PC-9 (cell line): ENCODE results near the gene CHRM1. TPM values are rescaled to one million over a fixed set of nuclear protein-coding genes. Genes with fewer than 3 reads are reported as not detected.
A peak's percentile ranks its signal among the peaks of the same experiment; 100 is the strongest.

ENCODE experiments used
- Bru-seq: library from RNA; stranded (reverse); fragments of 400-500 nt; gene quantifications from one replicate; lab custom pipeline; 2021; lab: Mats Ljungman, UMichigan
- BruChase-seq, 2 experiments: library from RNA; stranded (reverse); fragments of 400-500 nt; gene quantifications; one replicate each; lab custom pipeline; 2021; lab: Mats Ljungman, UMichigan
- BruUV-seq: library from RNA; stranded (reverse); fragments of 400-500 nt; replicated peaks from 2 replicates; lab custom pipeline; 2021; lab: Mats Ljungman, UMichigan
- CTCF ChIA-PET: fragments of 300-600 bp; sonication (Branson Sonifier 250); formaldehyde crosslinking; loops from one replicate; lab custom pipeline; 2022; ENCODE audit warnings: antibody characterized with exemption; lab: Charles Lee
- POLR2A ChIA-PET: fragments of 300-600 bp; sonication (Branson Sonifier 250); formaldehyde crosslinking; loops from one replicate; lab custom pipeline; 2022; ENCODE audit warnings: antibody characterized with exemption; ENCODE audit not compliant: unreplicated experiment; lab: Charles Lee
- DNase-seq, 2 experiments: peaks; one replicate each; pipeline versions ENCODE4 v3.0.0 to v3.0.0-alpha.2; 2015 to 2022; ENCODE audit warnings: mixed read lengths in 1 of 2
- H2AFZ ChIP-seq: fragments of 200-600 bp; sonication (generic); 2 replicates; pipeline ENCODE4 v1.8.1; 2017; ENCODE audit warnings: antibody characterized with exemption
- H3F3A ChIP-seq: fragments of 200-600 bp; sonication (generic); 2 replicates; pipeline ENCODE4 v1.8.1; 2017; ENCODE audit warnings: antibody characterized with exemption, mild to moderate bottlenecking, low read depth; ENCODE audit not compliant: insufficient read depth
- H3K27ac ChIP-seq: fragments of 200-600 bp; sonication (generic); 2 replicates; pipeline ENCODE4 v1.6.1; 2016; ENCODE audit warnings: mixed run types
- H3K27me3 ChIP-seq: fragments of 200-600 bp; sonication (generic); 2 replicates; pipeline ENCODE4 v1.6.1; 2016; ENCODE audit warnings: low read depth, mixed run types; ENCODE audit not compliant: insufficient read depth
- H3K36me3 ChIP-seq: fragments of 200-600 bp; sonication (generic); 2 replicates; pipeline ENCODE4 v1.6.1; 2016; ENCODE audit warnings: low read depth, mixed run types
- H3K4me1 ChIP-seq: fragments of 200-600 bp; sonication (generic); replicated peaks from 2 replicates; pipeline ENCODE4 v1.6.1; 2016; ENCODE audit warnings: mixed run types; ENCODE audit not compliant: insufficient read depth
- H3K4me2 ChIP-seq: fragments of 200-600 bp; sonication (generic); 2 replicates; pipeline ENCODE4 v1.6.1; 2017; ENCODE audit warnings: mixed run types
- H3K4me3 ChIP-seq: fragments of 200-600 bp; sonication (generic); 2 replicates; pipeline ENCODE4 v1.6.1; 2016; ENCODE audit warnings: mixed run types
- H3K79me2 ChIP-seq: fragments of 200-600 bp; sonication (generic); 2 replicates; pipeline ENCODE4 v1.6.1; 2017; ENCODE audit warnings: low read depth, mixed run types
- H3K9me2 ChIP-seq: fragments of 200-600 bp; sonication (generic); 2 replicates; pipeline ENCODE4 v1.8.1; 2017; ENCODE audit warnings: mild to moderate bottlenecking; ENCODE audit not compliant: insufficient read depth
- H3K9me3 ChIP-seq: fragments of 200-600 bp; sonication (generic); 2 replicates; pipeline ENCODE4 v1.8.1; 2016; ENCODE audit warnings: low read depth; ENCODE audit not compliant: insufficient read depth
- H4K20me1 ChIP-seq: fragments of 200-600 bp; sonication (generic); 2 replicates; pipeline ENCODE4 v1.8.1; 2017; ENCODE audit not compliant: insufficient read depth
- CTCF ChIP-seq: fragments of 200-600 bp; sonication (generic); conservative IDR thresholded peaks from 2 replicates; pipeline ENCODE4 v1.6.1; 2017; ENCODE audit warnings: mixed run types, antibody characterized with exemption, mild to moderate bottlenecking, moderate library complexity
- EZH2 ChIP-seq: fragments of 200-600 bp; sonication (generic); IDR thresholded peaks from 2 replicates; pipeline ENCODE4 v1.8.0; 2017; ENCODE audit warnings: antibody characterized with exemption, low read depth
- intact Hi-C: fragments of 100-400 bp; cut with micrococcal nuclease; formaldehyde crosslinking; loops from one replicate; pipeline ENCODE4 v1.10.0; 2022; ENCODE audit not compliant: unreplicated experiment
- long read RNA-seq: library from polyadenylated mRNA; stranded (forward); transcript quantifications from one replicate; pipeline ENCODE4 v2.0.0, GENCODE V29; 2022
- total RNA-seq: library from RNA; stranded (reverse); gene quantifications from 2 replicates; pipeline ENCODE4 v1.2.3, GENCODE V29; 2021

Gene CHRM1
- not detected in 2 replicates for total RNA-seq
- not detected for Bru-seq, nascent RNA
- not detected for BruChase-seq, experiment 1, labeled RNA remaining after a 2-hour chase
- BruChase-seq, experiment 2, labeled RNA remaining after a 6-hour chase = not detected
- long read RNA-seq = 0 reads

GRCh38 chr11:62921201-62921572, at the start of gene CHRM1:
TSS of gene CHRM1 (minus strand) at chr11:62921363. CDS start at chr11:62911100, 10,263 bp downstream.
- no peaks in the 10 kb centered on the region for H3F3A ChIP-seq
- ChIA-PET POLR2A (no interaction called here), CTCF (no interaction called here)
- H3K36me3 ChIP-seq = no peaks in the 10 kb centered on the region
- no peaks in the 10 kb centered on the region for H3K79me2 ChIP-seq
- H2AFZ ChIP-seq = no peak within 1 kb of the TSS
- intact Hi-C loops = no loop called here
- H3K27me3 ChIP-seq = peaks cover 78% of the 10 kb centered on the region
- peak in 1 of 2 experiments; percentile 16 for DNase-seq
- no peak within 1 kb of the TSS for H3K4me3 ChIP-seq
- no TSS peak for BruUV-seq
- no peaks in the 10 kb centered on the region for H3K9me2 ChIP-seq
- no peak within 1 kb of the TSS for H3K27ac ChIP-seq
- peak within 1 kb of the TSS; percentile 20; the same call in 1 of the 2 replicates for H3K4me2 ChIP-seq
- TF ChIP-seq EZH2 (no peak), CTCF (no peak)
- H4K20me1 ChIP-seq = no peaks in the 10 kb centered on the region
- no peaks in the 10 kb centered on the region for H3K4me1 ChIP-seq
- no peaks in the 10 kb centered on the region for H3K9me3 ChIP-seq

- intact Hi-C loops = no loop called here
- POLR2A ChIA-PET = no interaction called here
- no peak for TF ChIP-seq EZH2
- CTCF ChIA-PET = no interaction called here
- Histone ChIP-seq H3K27ac (no peak overlapping the region), H3K4me2 (no peak overlapping the region), H3K36me3 (no peaks in the 10 kb centered on the region), H3K27me3 (peaks cover 81% of the 10 kb centered on the region), H3K79me2 (no peaks in the 10 kb centered on the region), H3K4me3 (no peak overlapping the region), H2AFZ (no peak overlapping the region), H3K9me3 (peaks cover 9% of the 10 kb centered on the region; the same call in 1 of the 2 replicates), H3K4me1 (no peaks in the 10 kb centered on the region), H4K20me1 (no peaks in the 10 kb centered on the region; the same call in 1 of the 2 replicates), H3K9me2 (no peaks in the 10 kb centered on the region), H3F3A (no peaks in the 10 kb centered on the region)
- BruUV-seq = no TSS peak
- no peak for DNase-seq
These were observed 44.4 kb upstream of the CHRM1 start for GRCh38 chr11:62965574-62965973.

- Histone ChIP-seq H3K36me3 (no peaks in the 10 kb centered on the region), H3K79me2 (no peaks in the 10 kb centered on the region), H3K9me2 (no peaks in the 10 kb centered on the region), H3F3A (no peaks in the 10 kb centered on the region), H3K4me2 (no peak overlapping the region), H3K9me3 (peaks cover 7% of the 10 kb centered on the region; the same call in 1 of the 2 replicates), H3K27ac (no peak overlapping the region), H3K4me3 (no peak overlapping the region), H2AFZ (no peak overlapping the region), H4K20me1 (no peaks in the 10 kb centered on the region; the same call in 1 of the 2 replicates), H3K4me1 (no peaks in the 10 kb centered on the region), H3K27me3 (peaks cover 66% of the 10 kb centered on the region)
- no peak for DNase-seq
- intact Hi-C loops = no loop called here
- POLR2A ChIA-PET = no interaction called here
- TF ChIP-seq EZH2 (no peak), CTCF (no peak)
- CTCF ChIA-PET = interaction anchor here (0.5 to 0.6 kb wide), 3 partner anchors 21 to 959 kb away, joined by 4 to 5 read pairs (median 4); no protein-coding TSS in a partner anchor
- BruUV-seq = no TSS peak
These were observed 41.2 kb upstream of the CHRM1 start for GRCh38 chr11:62962391-62962790.
